A673 (cell line): ENCODE results near the gene METTL16. TPM values are rescaled to one million over a fixed set of nuclear protein-coding genes. Genes with fewer than 3 reads are reported as not detected.

Experiments used
- BruUV-seq: library from RNA; stranded (reverse); fragments of 400-500 nt; replicated peaks from 2 replicates; lab custom pipeline; 2021; lab: Mats Ljungman, UMichigan
- CTCF ChIA-PET: fragments of 300-600 bp; sonication (Branson Sonifier 250); formaldehyde crosslinking; loops from one replicate; lab custom pipeline; 2022; ENCODE audit warnings: antibody characterized with exemption; lab: Charles Lee
- POLR2A ChIA-PET: fragments of 300-600 bp; sonication (Branson Sonifier 250); formaldehyde crosslinking; loops from one replicate; lab custom pipeline; 2022; ENCODE audit warnings: antibody characterized with exemption; ENCODE audit not compliant: low non-redundant PET; lab: Charles Lee
- DNase-seq: peaks from one replicate; pipeline ENCODE4 v3.0.0-alpha.2; 2015; ENCODE audit warnings: low spot score
- H3K27ac ChIP-seq: fragments of 200-600 bp; sonication (generic); 2 replicates; pipeline ENCODE4 v1.5.1; 2016; ENCODE audit warnings: mixed run types, low read depth, mild to moderate bottlenecking, mixed read lengths, antibody characterized with exemption, low read length; ENCODE audit not compliant: poor library complexity, severe bottlenecking
- H3K27me3 ChIP-seq: fragments of 200-600 bp; sonication (generic); replicated peaks from 2 replicates; pipeline ENCODE4 v1.6.1; 2017; ENCODE audit warnings: mixed run types, low read depth, mild to moderate bottlenecking, mixed read lengths, antibody characterized with exemption, low read length; ENCODE audit not compliant: insufficient read depth, poor library complexity
- H3K36me3 ChIP-seq: fragments of 200-600 bp; sonication (generic); 2 replicates; pipeline ENCODE4 v1.6.1; 2016; ENCODE audit warnings: mixed run types, mild to moderate bottlenecking, mixed read lengths, antibody characterized with exemption, low read length; ENCODE audit not compliant: insufficient read depth, poor library complexity, severe bottlenecking
- H3K4me1 ChIP-seq: fragments of 200-600 bp; sonication (generic); 2 replicates; pipeline ENCODE4 v1.6.1; 2017; ENCODE audit warnings: mixed run types, mild to moderate bottlenecking, mixed read lengths, antibody characterized with exemption, low read length; ENCODE audit not compliant: insufficient read depth, poor library complexity, severe bottlenecking
- H3K4me3 ChIP-seq: fragments of 200-600 bp; sonication (generic); 2 replicates; pipeline ENCODE4 v1.5.1; 2016; ENCODE audit warnings: low read depth, mixed run types, mild to moderate bottlenecking, mixed read lengths, low read length; ENCODE audit not compliant: poor library complexity, severe bottlenecking
- H3K9me3 ChIP-seq: fragments of 200-600 bp; sonication (generic); 2 replicates; pipeline ENCODE4 v1.6.1; 2016; ENCODE audit warnings: mixed run types, low read depth, mild to moderate bottlenecking, mixed read lengths, antibody characterized with exemption, low read length; ENCODE audit not compliant: poor library complexity, severe bottlenecking
- CTCF ChIP-seq: fragments of 300-800, 200-600 bp; sonication (generic); conservative IDR thresholded peaks from 2 replicates; pipeline ENCODE4 v1.5.1; 2017; ENCODE audit warnings: low read depth, mild to moderate bottlenecking, antibody characterized with exemption, low read length, moderate library complexity, mixed read lengths
- EZH2 ChIP-seq: fragments of 200-600 bp; sonication (generic); IDR thresholded peaks from 2 replicates; pipeline ENCODE4 v1.6.1; 2017; ENCODE audit warnings: borderline replicate concordance, low read depth, mild to moderate bottlenecking, mixed read lengths, antibody characterized with exemption, low read length; ENCODE audit not compliant: poor library complexity, severe bottlenecking
- intact Hi-C: fragments of 100-400 bp; cut with micrococcal nuclease; formaldehyde crosslinking; loops from one replicate; pipeline ENCODE4 v1.10.0; 2022; ENCODE audit not compliant: unreplicated experiment
- total RNA-seq: library from RNA; stranded (reverse); gene quantifications from 2 replicates; pipeline ENCODE4 v1.2.3, GENCODE V29; 2021

METTL16 gene
- total RNA-seq, 1 experiment from 2014 or later: 50.8 TPM

- ChIA-PET CTCF (interaction anchor here (0.6 kb wide), 1 partner anchor 8 kb away, joined by 3 read pairs; no protein-coding TSS in a partner anchor), POLR2A (no interaction called here)
- DNase-seq: no peak
- intact Hi-C loops: no loop called here
- Histone ChIP-seq H3K36me3 (peaks cover 13% of the 10 kb centered on the region), H3K4me3 (no peak overlapping the region), H3K9me3 (no peaks in the 10 kb centered on the region), H3K27ac (no peak overlapping the region), H3K4me1 (no peaks in the 10 kb centered on the region), H3K27me3 (no peaks in the 10 kb centered on the region)
- BruUV-seq: no TSS peak
- TF ChIP-seq EZH2: no peak
Measured at GRCh38 chr17:2457913-2458312, 53.8 kb downstream of the METTL16 start.

GRCh38 chr17:2456475-2456874, 55.2 kb downstream of the METTL16 start:
- POLR2A ChIA-PET: no interaction called here
- CTCF ChIA-PET: interaction anchor here (0.7 to 1.6 kb wide), 2 partner anchors 40 to 548 kb away, joined by 3 to 4 read pairs; no protein-coding TSS in a partner anchor
- Histone ChIP-seq H3K9me3 (no peaks in the 10 kb centered on the region), H3K36me3 (no peaks in the 10 kb centered on the region), H3K27ac (no peak overlapping the region), H3K4me1 (peaks cover 10% of the 10 kb centered on the region), H3K27me3 (no peaks in the 10 kb centered on the region), H3K4me3 (no peak overlapping the region)
- no TSS peak for BruUV-seq
- DNase-seq: no peak
- intact Hi-C loops: no loop called here
- TF ChIP-seq EZH2 (no peak), CTCF (no peak)

- Histone ChIP-seq H3K4me3 (no peak overlapping the region), H3K27ac (no peak overlapping the region), H3K27me3 (no peaks in the 10 kb centered on the region), H3K4me1 (peaks cover 14% of the 10 kb centered on the region), H3K36me3 (no peaks in the 10 kb centered on the region), H3K9me3 (no peaks in the 10 kb centered on the region)
- TF ChIP-seq CTCF (no peak), EZH2 (no peak)
- ChIA-PET CTCF (interaction anchor here (1.6 kb wide), 1 partner anchor 40 kb away, joined by 3 read pairs; no protein-coding TSS in a partner anchor), POLR2A (no interaction called here)
- DNase-seq: no peak
- BruUV-seq: no TSS peak
- intact Hi-C loops: no loop called here
Measured at GRCh38 chr17:2455956-2456355, 55.7 kb downstream of the METTL16 start.

- peaks cover 22% of the 10 kb centered on the region for H3K4me1 ChIP-seq
- no peak overlapping the region for H3K4me3 ChIP-seq
- TF ChIP-seq EZH2 (no peak), CTCF (no peak)
- H3K36me3 ChIP-seq: no peaks in the 10 kb centered on the region
- DNase-seq: no peak
- ChIA-PET POLR2A (no interaction called here), CTCF (no interaction called here)
- TSS peak; percentile 8 for BruUV-seq
- H3K27me3 ChIP-seq: no peaks in the 10 kb centered on the region
- intact Hi-C loops: no loop called here
- H3K27ac ChIP-seq: no peak overlapping the region
- H3K9me3 ChIP-seq: no peaks in the 10 kb centered on the region
Measured at GRCh38 chr17:2453866-2454265, 57.8 kb downstream of the METTL16 start.
